ENCODE measurements around the gene NPC1L1. TPM values are rescaled to one million over a fixed set of nuclear protein-coding genes. Genes with fewer than 3 reads are reported as not detected.

The NPC1L1 gene
- polyA plus RNA-seq, 6 donors from 2014 or later, result not detected

- ATAC-seq (ENCODE audit: low read depth in 2 of 2), result no peak
- H3K9me3 Mint-ChIP-seq, result no peaks in the 10 kb centered on the region
- H3K27ac Mint-ChIP-seq, result no peak overlapping the region
- no peak for DNase-seq
- H3K27me3 Mint-ChIP-seq, result peaks cover 30 to 52% (median 42%) of the 10 kb centered on the region in 3 donors
- H3K36me3 Mint-ChIP-seq, result no peaks in the 10 kb centered on the region
- H3K4me1 Mint-ChIP-seq, result no peaks in the 10 kb centered on the region
- H3K4me3 Mint-ChIP-seq, result peak overlapping the region in 1 of 8 donors; percentile 67
Measured at GRCh38 chr7:44498230-44498954, 42.7 kb downstream of the NPC1L1 start.

- no peak for ATAC-seq (ENCODE audit: low read depth in 2 of 2)
Measured at GRCh38 chr7:44497155-44498027, 43.7 kb downstream of the NPC1L1 start.

GRCh38 chr7:44496385-44496784 lies 44.7 kb downstream of the NPC1L1 start:
- Mint-ChIP-seq H3K27ac (no peak overlapping the region), H3K4me3 (no peak overlapping the region), H3K27me3 (peaks cover 24 to 37% (median 35%) of the 10 kb centered on the region in 3 donors), H3K4me1 (no peaks in the 10 kb centered on the region), H3K9me3 (no peaks in the 10 kb centered on the region), H3K36me3 (no peaks in the 10 kb centered on the region)
- ATAC-seq (ENCODE audit: low read depth in 2 of 2) (no peak), DNase-seq (no peak)

More at GRCh38 chr7:44497155-44498027, 43.7 kb downstream of the NPC1L1 start:
- Mint-ChIP-seq H3K27ac (peak overlapping the region in 1 of 6 donors; percentile 11), H3K4me1 (no peaks in the 10 kb centered on the region), H3K36me3 (no peaks in the 10 kb centered on the region), H3K4me3 (no peak overlapping the region), H3K9me3 (no peaks in the 10 kb centered on the region), H3K27me3 (peaks cover 28 to 46% (median 42%) of the 10 kb centered on the region in 3 donors)
- DNase-seq, result no peak

GRCh38 chr7:44494960-44495359 lies 46.2 kb downstream of the NPC1L1 start:
- Mint-ChIP-seq H3K4me3 (no peak overlapping the region), H3K4me1 (peaks cover 5 to 9% (median 6%) of the 10 kb centered on the region in 3 donors), H3K27me3 (peaks cover 24 to 37% (median 35%) of the 10 kb centered on the region in 3 donors), H3K27ac (no peak overlapping the region), H3K9me3 (no peaks in the 10 kb centered on the region), H3K36me3 (no peaks in the 10 kb centered on the region)
- DNase-seq (no peak), ATAC-seq (ENCODE audit: low read depth in 2 of 2) (no peak)

GRCh38 chr7:44491229-44491628 lies 49.9 kb downstream of the NPC1L1 start:
- H3K4me1 Mint-ChIP-seq, result peaks cover 27 to 36% (median 36%) of the 10 kb centered on the region in 3 donors
- ATAC-seq (ENCODE audit: low read depth in 2 of 2), result no peak
- H3K4me3 Mint-ChIP-seq, result peak overlapping the region; percentile 81 to 97 (median 91)
- no peaks in the 10 kb centered on the region for H3K9me3 Mint-ChIP-seq
- peaks cover 10 to 19% (median 17%) of the 10 kb centered on the region in 3 donors for H3K27me3 Mint-ChIP-seq
- H3K36me3 Mint-ChIP-seq, result peaks cover 0 to 5% of the 10 kb centered on the region in 2 donors
- H3K27ac Mint-ChIP-seq, result peak overlapping the region; percentile 76 to 98 (median 90)
- no peak for DNase-seq

GRCh38 chr7:44490351-44491200 lies 50.6 kb downstream of the NPC1L1 start, which contains the start of gene NUDCD3:
Gene NUDCD3 (minus strand): TSS chr7:44490658. CDS start chr7:44490600, 58 bp downstream.
- DNase-seq, result peak; percentile 78
- H3K36me3 Mint-ChIP-seq, result peaks cover 0 to 5% of the 10 kb centered on the region in 2 donors
- peak; percentile 81 to 82 for ATAC-seq (ENCODE audit: low read depth in 2 of 2)
- H3K4me3 Mint-ChIP-seq, result peak within 1 kb of the TSS; percentile 81 to 97 (median 91)
- H3K9me3 Mint-ChIP-seq, result no peaks in the 10 kb centered on the region
- peaks cover 8 to 15% (median 12%) of the 10 kb centered on the region in 3 donors for H3K27me3 Mint-ChIP-seq
- H3K4me1 Mint-ChIP-seq, result peaks cover 31 to 43% (median 42%) of the 10 kb centered on the region in 3 donors
- H3K27ac Mint-ChIP-seq, result peak within 1 kb of the TSS; percentile 85 to 98 (median 92)

GRCh38 chr7:44489955-44490350 lies 51.2 kb downstream of the NPC1L1 start:
- Mint-ChIP-seq H3K9me3 (no peaks in the 10 kb centered on the region), H3K4me1 (peaks cover 34 to 49% (median 47%) of the 10 kb centered on the region in 3 donors), H3K36me3 (peaks cover 2 to 8% of the 10 kb centered on the region in 2 donors), H3K27ac (peak overlapping the region; percentile 85 to 98 (median 92)), H3K27me3 (peaks cover 3 to 9% (median 6%) of the 10 kb centered on the region in 3 donors), H3K4me3 (peak overlapping the region; percentile 81 to 97 (median 91))
- ATAC-seq (ENCODE audit: low read depth in 2 of 2) (peak; percentile 20 to 22), DNase-seq (no peak)

- peaks cover 0 to 2% (median 0%) of the 10 kb centered on the region in 7 donors for H3K9me3 Mint-ChIP-seq
- H3K27me3 Mint-ChIP-seq, result no peaks in the 10 kb centered on the region
- H3K4me3 Mint-ChIP-seq, result peak overlapping the region in 7 of 8 donors; percentile 81 to 95 (median 89)
- ATAC-seq (ENCODE audit: low read depth in 2 of 2) (no peak), DNase-seq (no peak)
- peaks cover 12 to 15% of the 10 kb centered on the region in 2 donors for H3K36me3 Mint-ChIP-seq
- H3K27ac Mint-ChIP-seq, result peak overlapping the region in 4 of 6 donors; percentile 18 to 96 (median 89)
- H3K4me1 Mint-ChIP-seq, result peaks cover 40 to 58% (median 51%) of the 10 kb centered on the region in 3 donors
Measured at GRCh38 chr7:44488955-44489354, 52.2 kb downstream of the NPC1L1 start.

GRCh38 chr7:44486693-44487092 lies 54.4 kb downstream of the NPC1L1 start:
- H3K4me3 Mint-ChIP-seq, result peak overlapping the region in 2 of 8 donors; percentile 13 to 42
- peaks cover 31 to 35% of the 10 kb centered on the region in 2 donors for H3K36me3 Mint-ChIP-seq
- H3K27ac Mint-ChIP-seq, result no peak overlapping the region
- peaks cover 5 to 18% (median 15%) of the 10 kb centered on the region in 7 donors for H3K9me3 Mint-ChIP-seq
- peaks cover 47 to 70% (median 67%) of the 10 kb centered on the region in 3 donors for H3K4me1 Mint-ChIP-seq
- DNase-seq (no peak), ATAC-seq (ENCODE audit: low read depth in 2 of 2) (no peak)
- H3K27me3 Mint-ChIP-seq, result no peaks in the 10 kb centered on the region

GRCh38 chr7:44486001-44486400 lies 55.1 kb downstream of the NPC1L1 start:
- H3K27me3 Mint-ChIP-seq, result no peaks in the 10 kb centered on the region
- peaks cover 5 to 18% (median 15%) of the 10 kb centered on the region in 7 donors for H3K9me3 Mint-ChIP-seq
- peaks cover 47 to 74% (median 65%) of the 10 kb centered on the region in 3 donors for H3K4me1 Mint-ChIP-seq
- H3K27ac Mint-ChIP-seq, result no peak overlapping the region
- peaks cover 31 to 35% of the 10 kb centered on the region in 2 donors for H3K36me3 Mint-ChIP-seq
- peak overlapping the region in 4 of 8 donors; percentile 28 to 56 (median 38) for H3K4me3 Mint-ChIP-seq
- DNase-seq, result no peak
- no peak for ATAC-seq (ENCODE audit: low read depth in 2 of 2)

GRCh38 chr7:44484482-44485313 lies 56.4 kb downstream of the NPC1L1 start:
- Mint-ChIP-seq H3K36me3 (peaks cover 31 to 35% of the 10 kb centered on the region in 2 donors), H3K9me3 (peaks cover 5 to 18% (median 15%) of the 10 kb centered on the region in 7 donors), H3K27ac (no peak overlapping the region), H3K27me3 (no peaks in the 10 kb centered on the region), H3K4me1 (peaks cover 39 to 67% (median 56%) of the 10 kb centered on the region in 3 donors), H3K4me3 (peak overlapping the region in 1 of 8 donors; percentile 42)
- ATAC-seq (ENCODE audit: low read depth in 2 of 2) (no peak), DNase-seq (no peak)

Measured in naive B cell (primary cell).